Pons (tissue), 1 donor: Measurements from ENCODE around the gene EPB41L2.
"Not testable (repeated sequence)": the region's sequence is repeated elsewhere in the genome, so short reads cannot be mapped to it uniquely, and the experiment has no call there.

ENCODE experiments used
- DNase-seq: peaks from one replicate; pipeline ENCODE4 v3.0.0-alpha.2; 2016; ENCODE audit warnings: low spot score

The EPB41L2 gene

GRCh38 chr6:131036143-131036542 lies 26.9 kb downstream of the EPB41L2 start:
- no peak for DNase-seq

GRCh38 chr6:131035582-131035981 lies 27.5 kb downstream of the EPB41L2 start:
- no peak for DNase-seq

DNA sequence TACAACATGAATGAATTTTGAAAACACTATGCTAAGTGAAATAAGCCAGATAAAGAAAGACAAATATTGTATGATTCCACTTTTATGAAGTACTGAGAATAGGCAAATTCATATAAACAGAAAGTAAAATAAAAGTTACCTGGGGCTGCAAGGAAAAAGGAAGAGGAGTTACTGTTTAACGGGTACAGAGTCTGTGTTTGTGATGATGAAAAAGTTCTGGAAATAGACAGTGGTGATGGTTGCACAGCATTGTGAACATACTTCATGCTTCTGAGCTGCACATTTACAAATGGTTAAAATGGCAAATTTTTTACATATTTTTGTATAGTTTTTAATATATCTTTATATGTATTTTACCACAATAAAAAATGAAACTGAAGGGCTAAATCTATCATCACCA lies 29.4 kb downstream of the EPB41L2 start:
- DNase-seq: no peak

DNA sequence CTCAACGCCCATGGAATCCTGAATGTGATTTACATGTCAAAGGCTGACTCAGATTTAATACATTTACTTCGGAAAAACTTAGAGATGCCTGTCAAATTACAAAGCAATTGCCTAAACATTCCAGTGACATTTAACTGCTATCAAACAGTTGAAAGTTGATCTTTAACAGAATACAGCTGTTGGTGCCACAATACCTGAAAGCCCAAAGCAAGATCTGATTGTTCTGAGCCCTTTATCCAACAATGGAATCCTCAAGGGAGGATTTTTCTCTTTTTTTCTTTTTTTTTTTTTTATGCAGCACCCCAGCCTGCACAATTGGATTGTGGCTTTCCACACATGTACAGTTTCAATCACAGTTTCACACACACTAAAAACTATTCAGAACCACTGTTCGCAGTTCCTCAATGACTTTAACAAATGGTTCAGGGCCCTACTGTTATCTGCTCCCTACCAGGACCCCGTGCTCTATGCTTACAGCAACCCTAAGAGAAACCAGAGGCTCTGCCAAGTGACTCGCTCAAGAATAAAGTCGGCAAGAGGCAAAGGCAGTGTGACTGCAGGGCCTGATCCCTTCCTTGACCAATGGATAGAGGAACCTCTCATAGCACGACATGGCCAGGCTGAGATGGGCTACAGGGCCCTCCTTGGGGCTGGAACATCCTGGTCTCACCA lies 33.3 kb downstream of the EPB41L2 start:
- no peak for DNase-seq

- no peak for DNase-seq
Observed at GRCh38 chr6:131027326-131027725, 35.7 kb downstream of the EPB41L2 start.

DNA sequence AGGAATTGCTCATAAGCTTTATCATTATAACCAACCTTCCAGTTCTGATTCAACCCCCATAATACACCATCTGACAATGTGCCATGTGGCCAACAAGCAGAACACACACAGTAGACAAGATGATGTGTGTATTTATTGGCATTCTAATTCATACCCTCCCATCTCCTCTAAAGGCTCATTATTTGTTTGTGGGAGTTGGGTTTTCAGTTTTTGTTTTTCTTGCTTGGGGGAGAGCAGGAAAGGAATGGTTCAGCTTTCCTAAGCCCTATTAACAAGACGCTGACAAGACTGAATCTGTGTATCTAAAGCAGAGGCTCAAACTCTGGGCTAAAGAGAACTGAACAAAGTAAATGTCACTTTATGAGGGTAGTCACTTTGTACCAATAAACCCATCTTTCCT lies 36.8 kb downstream of the EPB41L2 start:
- DNase-seq: no peak

GRCh38 chr6:131024565-131024964 lies 38.5 kb downstream of the EPB41L2 start:
- no peak for DNase-seq

DNA sequence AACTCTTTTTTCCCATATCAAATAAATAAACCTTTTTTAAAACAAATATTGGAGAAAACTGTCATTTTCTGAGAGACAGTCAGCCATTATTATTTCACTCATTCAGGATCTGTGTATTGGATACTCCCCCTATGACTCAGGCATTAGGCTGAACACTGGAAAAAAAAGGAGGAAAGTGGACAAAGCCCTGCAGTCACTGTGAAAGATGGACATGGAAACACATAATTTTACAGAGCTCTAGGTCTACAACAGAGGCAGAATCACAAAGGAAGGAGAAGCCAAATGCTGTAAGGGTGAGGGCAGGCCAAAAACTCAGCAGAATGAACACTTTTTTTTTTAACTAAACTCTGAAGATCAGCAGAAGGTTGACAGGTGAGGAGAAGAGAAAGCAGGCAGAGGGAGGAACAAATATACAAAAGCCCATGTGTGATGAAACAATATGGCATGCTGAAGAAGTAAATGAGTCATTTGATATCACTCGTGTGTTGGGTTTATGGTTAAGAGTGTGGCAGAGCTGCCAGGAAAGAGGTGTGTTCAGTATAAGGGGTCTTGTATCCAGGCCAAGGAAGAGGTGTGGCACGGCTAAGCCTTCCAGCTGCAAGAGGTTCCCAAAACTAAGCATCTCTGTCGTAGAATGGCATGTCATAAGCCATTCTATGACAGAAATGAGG lies 39.1 kb downstream of the EPB41L2 start:
- DNase-seq: no peak

GRCh38 chr6:131022691-131023090 lies 40.4 kb downstream of the EPB41L2 start:
- DNase-seq: no peak

DNA sequence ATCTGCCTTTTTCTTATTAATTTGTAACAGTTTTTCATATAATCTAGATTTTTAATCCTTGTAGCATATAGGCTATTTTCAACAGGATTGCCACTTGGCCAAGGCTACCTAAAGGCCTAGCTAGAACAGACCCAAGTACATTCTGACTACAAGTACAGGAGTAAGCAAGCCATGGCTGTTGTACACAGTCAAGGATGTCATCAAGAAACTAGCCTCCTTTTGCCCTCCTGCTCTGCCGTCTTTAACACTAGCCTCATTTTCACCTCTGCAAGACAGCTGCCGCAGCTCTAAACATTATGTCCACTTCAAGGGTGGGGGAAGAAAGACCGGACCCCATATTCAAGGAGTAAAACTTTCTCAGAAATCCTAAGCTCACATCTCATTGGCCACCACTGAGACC lies 45.1 kb downstream of the EPB41L2 start:
- no peak for DNase-seq

DNA sequence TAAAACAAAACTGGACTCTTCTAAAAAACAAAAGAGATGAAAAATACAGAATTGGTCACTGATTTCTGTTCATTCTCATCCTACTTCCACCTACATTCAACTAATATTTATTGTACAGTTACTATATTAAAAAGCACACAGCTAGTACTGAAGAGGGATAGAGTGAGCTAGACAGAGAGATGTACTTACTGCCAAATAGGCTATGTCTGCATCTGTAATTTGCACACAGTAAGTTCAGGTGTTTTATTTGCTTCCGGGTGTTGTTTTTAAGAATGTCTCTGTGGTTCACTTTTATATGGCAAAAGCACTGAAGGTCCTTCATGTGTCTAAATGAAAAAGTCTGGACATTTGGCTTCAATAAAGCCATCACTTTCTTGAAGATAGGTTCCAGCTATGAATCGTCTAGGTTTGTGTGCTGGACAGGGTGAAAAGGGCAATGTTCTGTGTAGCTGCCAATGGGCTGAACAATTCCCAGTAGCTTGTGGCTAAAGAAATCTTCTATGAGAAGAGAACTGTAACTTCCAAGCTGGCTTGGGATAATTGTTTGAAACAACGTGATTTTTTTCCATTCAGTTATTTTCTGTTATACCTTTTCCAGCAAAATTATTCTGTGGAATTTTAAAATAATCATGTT lies 47.3 kb downstream of the EPB41L2 start:
- DNase-seq: peak; percentile 74

GRCh38 chr6:131015025-131015591 lies 47.9 kb downstream of the EPB41L2 start:
- DNase-seq: peak; percentile 44

- peak; percentile 53 for DNase-seq
Observed at GRCh38 chr6:131014080-131014776, 48.8 kb downstream of the EPB41L2 start.

- peak; percentile 74 for DNase-seq
Observed at GRCh38 chr6:131013495-131013894, 49.5 kb downstream of the EPB41L2 start.

DNA sequence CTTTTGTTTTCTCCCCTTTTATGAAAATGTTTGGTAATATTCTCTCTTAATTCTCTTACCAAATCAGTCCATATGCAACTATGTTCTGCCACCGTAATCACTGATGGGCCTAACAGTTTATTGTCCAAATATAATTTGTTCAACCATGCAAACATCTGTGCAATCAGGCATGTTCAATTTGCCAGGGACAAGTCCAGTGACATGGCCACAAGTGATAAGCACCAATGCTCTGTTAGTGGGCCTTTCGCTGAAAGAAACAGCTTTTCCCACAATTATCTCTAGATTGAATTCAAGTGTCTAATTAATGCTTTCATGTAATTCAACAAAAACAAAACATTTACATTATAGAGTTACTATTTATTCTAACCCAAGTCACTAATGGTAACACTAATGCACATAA lies 53.3 kb downstream of the EPB41L2 start:
- DNase-seq: no peak

DNA sequence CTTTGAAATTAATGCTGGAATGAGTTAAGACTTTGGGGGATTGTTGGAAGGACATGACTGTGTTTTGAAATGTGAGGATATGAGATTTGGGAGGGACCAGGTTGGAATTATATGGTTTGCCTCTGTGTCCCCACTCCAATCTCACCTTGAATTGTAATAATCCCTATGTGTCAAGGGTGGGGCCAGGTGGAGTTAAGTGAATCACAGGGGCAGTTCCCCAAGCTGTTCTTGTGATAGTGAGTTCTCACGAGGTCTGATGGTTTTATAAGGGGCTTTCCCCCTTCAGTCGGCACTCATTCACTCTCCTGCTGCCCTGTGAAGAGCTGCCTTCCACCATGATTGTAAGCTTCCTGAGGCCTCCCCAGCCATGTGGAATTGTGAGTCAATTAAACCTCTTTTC lies 54.1 kb downstream of the EPB41L2 start:
- DNase-seq: not testable (repeated sequence)

DNA sequence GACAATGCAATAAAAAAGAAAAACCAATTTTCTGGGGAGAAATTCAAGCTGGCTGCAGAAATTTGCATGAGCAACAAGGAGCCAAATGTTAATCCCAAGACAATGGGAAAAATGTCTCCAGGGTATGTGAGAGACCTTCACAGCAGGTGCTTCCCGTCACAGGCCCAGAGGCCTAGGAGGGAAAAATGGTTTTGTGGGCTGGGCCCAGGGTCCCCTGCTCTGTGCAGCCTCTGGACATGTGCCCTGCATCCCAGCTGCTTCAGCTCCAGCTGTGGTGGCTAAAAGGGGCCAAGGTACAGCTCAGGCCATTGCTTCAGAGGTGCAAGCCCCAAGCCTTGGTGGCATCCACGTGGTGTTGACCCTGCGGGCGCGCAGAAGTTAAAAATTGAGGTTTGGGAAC lies 55.1 kb downstream of the EPB41L2 start:
- not testable (repeated sequence) for DNase-seq

DNA sequence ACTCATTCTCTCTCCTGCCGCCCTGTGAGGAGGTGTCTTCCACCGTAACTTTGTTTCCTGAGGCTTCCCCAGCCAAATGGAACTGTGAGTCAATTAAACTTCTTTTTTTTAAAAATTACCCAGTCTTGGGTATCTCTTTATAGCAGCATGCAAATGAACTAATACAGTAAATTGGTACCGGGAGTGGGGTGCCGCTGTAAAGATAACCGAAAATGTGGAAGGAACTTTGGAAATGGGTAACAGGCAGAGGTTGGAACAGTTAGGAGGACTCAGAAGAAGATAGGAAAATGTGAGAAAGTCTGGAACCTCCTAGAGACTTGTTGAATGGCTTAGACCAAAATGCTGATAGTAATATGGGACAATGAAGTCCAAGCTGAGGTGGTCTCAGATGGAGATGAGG lies 55.8 kb downstream of the EPB41L2 start:
- DNase-seq: no peak

DNA sequence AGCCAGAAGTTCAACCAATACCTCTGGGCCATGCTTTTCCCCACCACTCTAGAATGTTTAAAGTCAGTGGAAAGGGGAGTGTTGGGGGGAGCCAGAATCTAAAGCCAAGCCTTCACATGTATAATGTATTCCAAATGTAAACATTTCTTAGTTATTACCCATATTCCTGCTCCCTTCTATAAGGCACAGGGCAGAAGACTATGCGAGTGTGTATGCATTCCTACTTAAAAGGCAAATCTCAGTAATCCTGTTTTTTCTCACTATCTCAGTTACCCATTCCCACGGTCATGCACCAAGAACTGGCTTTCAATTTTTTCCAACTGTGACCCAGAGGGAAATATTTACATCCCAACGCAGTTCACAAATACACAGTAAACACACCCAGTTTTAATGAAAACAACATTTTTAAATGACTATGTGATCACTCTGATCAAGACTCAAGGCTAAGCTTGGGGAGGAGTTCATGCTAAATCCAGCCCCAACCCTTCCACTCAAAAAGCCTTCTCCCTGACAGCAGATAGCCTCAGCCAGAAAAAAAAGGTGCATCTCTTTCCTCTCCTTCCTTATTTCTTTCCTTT lies 57.5 kb downstream of the EPB41L2 start:
- DNase-seq: no peak

DNA sequence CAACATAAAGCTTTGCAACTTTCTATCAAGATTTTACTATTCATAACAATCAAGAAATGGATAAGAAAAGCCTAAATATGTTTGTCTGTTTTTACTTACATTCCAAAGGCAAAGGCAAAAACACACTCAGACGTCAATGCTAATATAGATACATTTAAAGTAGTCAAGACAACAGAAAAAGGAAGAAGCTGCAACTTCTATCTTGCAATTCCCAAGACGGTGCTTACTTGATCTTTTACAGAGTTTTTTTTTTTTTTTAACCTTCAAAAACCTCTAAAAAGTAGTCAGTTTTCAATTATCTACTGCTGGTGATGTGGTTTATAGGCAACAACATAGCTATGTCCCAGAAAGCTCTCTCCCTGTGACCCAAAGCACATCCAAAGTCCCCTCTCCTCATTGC lies 58.1 kb downstream of the EPB41L2 start:
- DNase-seq: no peak

DNA sequence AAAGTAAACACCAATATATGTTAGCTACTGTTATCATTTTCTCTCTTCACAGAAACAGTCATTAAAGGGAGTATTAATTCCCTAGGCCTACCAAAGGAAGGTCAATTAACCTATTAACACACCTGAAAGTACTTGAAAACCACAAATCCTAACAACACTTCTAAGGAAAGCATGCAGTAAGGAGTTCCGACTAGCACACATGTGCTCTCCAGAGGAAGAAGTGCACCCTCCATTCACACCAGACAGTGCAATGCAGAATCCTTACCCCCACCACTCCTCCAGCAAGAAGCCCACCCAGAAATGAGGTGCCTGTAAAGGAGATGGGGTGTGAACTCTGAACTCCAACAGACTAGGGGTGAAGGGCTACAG lies 58.7 kb downstream of the EPB41L2 start:
- no peak for DNase-seq
